Endometrium (tissue), 2 donors: Measurements from ENCODE around the gene HBA1.
"Not testable (repeated sequence)": the region's sequence is repeated elsewhere in the genome, so short reads cannot be mapped to it uniquely, and the experiment has no call there.

Experiments used
- FAIRE-seq: peaks from 2 replicates; lab custom pipeline; 2012; peaks lifted over from hg19 to GRCh38; lab: Jason Lieb, UNC
- donor health status: control.
- donor health status: control.

The HBA1 gene

DNA sequence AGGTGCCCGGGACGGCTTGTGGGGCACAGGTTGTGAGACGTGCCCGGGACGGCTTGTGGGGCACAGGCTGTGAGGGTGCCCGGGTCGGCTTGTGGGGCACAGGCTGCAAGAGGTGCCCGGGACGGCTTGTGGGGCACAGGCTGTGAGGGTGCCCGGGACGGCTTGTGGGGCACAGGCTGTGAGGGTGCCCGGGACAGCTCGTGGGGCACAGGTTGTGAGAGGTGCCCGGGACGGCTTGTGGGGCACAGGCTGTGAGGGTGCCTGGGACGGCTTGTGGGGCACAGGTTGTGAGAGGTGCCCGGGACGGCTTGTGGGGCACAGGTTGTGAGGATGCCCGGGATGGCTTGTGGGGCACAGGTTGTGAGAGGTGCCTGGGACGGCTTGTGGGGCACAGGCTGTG lies 16.2 kb upstream of the HBA1 start:
- FAIRE-seq: not testable (repeated sequence)

DNA sequence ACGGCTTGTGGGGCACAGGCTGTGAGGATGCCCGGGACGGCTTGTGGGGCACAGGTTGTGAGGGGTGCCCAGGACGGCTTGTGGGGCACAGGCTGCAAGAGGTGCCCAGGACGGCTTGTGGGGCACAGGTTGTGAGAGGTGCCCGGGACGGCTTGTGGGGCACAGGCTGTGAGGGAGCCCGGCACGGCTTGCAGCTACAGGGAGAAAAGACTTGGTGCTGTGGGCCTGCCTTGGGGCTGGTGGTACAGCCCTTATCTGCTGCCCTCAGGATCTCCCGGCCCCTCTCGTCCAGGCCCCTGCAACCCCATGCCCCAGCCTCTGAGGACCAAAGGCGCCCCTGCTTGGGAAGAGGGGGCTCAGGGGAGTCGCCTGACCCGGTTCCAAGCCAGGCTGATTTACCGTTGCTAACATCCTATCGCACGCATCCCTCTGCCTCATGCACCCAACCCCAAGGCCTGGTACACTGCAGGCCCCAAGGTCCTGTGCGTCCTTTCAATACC lies 15.7 kb upstream of the HBA1 start:
- no peak for FAIRE-seq

DNA sequence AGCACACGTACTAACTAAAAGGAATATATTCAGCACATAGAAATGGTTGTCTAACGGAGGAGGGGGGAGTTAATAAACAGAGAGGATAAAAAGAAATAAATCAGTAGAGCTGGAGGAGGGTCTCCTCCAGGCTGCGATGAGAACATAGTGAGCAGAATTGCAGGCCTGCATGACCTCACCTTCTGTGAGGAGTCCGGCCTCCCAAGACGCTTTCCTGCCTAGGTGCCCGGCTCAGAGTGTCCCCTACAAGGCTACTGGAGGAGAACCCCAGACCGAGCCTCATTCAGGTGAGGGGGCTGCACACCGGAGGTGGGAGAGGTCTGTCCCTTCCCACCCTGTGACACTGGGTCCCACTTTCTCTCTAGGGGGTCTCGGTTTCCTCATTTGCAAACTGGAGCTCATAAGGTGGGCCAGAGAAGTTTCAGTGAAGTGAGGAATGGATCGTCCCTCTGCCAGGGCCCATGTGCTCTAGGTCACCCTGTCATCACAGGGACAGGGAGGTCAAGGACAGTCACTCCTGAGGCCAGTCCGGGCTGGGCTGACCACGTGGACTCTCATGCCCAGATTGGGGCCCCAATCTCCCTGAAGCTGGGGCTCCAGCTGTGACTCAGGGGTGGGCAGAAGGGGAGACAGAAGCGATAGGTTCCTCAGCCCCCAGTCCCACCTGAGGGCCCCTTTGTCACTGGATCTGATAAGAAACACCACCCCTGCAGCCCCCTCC lies 14.0 kb upstream of the HBA1 start:
- FAIRE-seq: no peak

DNA sequence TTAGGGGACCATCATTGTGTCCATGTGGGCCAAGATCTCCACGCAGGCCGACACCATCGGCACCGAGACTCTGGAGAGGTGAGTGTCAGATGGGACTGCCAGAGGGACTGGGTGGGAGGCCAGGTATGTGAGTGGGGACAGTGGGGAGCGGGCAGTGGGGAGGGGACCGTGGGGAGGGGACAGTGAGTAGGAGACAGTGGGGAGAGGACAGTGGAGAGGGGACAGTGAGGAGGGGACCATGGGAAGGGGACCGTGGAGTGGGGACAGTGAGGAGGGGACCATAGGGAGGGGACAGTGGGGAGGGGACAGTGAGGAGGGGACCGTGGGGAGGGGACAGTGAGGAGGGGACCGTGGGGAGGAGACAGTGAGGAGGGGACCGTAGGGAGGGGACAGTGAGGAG lies 13.3 kb upstream of the HBA1 start:
- FAIRE-seq: not testable (repeated sequence)

DNA sequence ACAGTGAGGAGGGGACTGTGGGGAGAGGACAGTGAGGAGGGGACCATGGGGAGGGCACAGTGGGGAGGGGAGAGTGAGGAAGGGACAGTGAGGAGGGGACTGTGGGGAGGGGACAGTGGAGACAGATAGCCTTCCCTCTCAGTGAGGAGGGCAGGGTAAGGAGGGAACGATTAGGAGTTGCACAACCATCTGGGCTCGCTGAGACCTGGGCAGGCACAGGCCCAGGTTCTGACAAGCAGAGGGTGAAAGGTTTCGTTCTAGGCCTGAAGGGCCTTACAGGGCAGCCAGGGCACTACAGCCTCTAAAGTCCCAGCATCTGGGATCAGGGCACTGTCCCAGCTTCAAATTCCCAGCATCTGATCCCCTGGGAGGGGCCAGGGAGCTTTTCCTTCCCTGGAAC lies 12.8 kb upstream of the HBA1 start:
- FAIRE-seq: not testable (repeated sequence)

DNA sequence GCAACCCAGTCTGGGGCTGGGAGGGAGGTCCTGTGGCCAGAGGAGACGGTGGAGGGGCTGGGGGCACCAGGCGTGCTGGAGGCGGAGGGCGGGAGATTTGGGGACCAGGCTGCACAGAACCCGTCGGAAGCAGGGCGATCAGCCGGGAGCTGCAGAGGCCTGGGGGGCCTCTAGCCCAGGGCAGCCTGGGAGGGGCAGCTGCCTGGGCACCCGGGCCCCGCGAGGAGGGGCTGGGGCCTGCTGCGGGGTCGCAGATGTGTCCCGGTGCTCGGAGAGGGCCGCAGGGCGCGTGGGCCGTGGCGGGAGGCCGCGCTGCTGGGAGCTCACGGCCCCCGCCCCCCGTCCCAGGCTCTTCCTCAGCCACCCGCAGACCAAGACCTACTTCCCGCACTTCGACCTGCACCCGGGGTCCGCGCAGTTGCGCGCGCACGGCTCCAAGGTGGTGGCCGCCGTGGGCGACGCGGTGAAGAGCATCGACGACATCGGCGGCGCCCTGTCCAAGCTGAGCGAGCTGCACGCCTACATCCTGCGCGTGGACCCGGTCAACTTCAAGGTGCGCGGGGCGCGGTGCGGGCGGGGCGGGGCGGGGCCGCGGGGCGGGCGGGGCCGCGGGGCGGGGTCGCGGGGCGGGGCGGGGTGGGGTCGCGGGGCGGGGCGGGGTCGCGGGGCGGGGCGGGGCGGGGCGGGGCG lies 12.2 kb upstream of the HBA1 start:
- FAIRE-seq: not testable (repeated sequence)

DNA sequence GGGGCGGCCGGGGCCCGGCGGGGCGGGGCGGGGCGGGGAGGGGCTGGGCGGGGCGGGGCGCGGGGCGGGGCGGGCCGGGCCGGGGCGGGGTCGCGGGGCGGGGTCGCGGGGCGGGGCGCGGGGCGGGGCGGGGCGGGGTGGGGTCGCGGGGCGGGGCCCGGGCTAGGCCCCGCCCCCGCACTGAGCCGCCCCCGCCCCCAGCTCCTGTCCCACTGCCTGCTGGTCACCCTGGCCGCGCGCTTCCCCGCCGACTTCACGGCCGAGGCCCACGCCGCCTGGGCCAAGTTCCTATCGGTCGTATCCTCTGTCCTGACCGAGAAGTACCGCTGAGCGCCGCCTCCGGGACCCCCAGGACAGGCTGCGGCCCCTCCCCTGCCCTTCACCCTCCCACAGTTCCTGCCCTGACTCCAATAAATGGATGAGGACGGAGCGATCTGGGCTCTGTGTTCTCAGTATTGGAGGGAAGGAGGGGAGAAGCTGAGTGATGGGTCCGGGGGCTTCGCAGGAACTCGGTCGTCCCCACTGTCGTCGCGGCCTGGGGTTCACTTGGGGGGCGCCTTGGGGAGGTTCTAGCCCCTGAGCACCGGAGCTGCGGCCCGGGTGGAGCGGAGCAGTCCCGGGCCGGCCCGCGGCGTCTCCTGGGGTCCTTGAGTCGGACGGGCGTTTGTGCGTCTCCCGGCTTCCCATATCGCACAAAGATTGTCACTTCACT lies 11.5 kb upstream of the HBA1 start:
- no peak for FAIRE-seq

DNA sequence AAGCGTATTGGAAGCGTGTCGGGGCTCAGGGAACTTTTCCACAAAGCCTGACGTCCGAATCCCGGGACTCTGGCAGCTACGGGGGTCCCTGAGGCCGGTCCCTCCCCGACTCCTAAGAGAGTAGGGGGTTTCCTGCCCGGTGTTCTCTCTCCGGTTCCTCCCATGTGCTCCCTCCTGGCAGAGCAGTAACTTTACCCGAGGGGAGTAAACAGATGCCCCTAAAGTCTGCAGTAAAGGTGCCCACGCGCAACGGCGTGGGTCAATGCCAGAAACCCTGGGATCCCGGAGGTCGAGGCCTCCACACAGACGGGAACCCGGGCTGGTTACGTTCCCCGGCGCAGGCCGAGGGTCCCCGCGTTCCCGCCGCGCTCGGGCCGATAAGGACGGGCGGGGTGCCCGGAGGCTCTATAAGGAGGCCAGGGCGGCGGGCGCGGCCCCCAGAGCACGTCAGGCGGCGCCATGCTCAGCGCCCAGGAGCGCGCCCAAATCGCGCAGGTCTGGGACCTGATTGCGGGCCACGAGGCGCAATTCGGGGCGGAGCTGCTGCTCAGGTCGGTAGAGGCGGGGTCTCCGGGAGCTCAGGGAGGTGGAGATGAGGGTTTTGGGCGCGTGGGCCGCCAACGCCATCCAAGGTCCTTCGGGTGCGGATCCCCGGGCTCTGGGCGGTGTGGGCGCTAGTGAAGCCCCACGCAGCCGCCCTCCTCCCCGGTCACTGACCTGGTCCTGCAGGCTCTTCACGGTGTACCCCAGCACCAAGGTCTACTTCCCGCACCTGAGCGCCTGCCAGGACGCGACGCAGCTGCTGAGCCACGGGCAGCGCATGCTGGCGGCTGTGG lies 10.7 kb upstream of the HBA1 start, which contains the start of gene HBM:
TSS of gene HBM (plus strand) at position 440 of the 836 bp plus-strand sequence. CDS start at position 460, 20 bp downstream.
- FAIRE-seq: no peak

DNA sequence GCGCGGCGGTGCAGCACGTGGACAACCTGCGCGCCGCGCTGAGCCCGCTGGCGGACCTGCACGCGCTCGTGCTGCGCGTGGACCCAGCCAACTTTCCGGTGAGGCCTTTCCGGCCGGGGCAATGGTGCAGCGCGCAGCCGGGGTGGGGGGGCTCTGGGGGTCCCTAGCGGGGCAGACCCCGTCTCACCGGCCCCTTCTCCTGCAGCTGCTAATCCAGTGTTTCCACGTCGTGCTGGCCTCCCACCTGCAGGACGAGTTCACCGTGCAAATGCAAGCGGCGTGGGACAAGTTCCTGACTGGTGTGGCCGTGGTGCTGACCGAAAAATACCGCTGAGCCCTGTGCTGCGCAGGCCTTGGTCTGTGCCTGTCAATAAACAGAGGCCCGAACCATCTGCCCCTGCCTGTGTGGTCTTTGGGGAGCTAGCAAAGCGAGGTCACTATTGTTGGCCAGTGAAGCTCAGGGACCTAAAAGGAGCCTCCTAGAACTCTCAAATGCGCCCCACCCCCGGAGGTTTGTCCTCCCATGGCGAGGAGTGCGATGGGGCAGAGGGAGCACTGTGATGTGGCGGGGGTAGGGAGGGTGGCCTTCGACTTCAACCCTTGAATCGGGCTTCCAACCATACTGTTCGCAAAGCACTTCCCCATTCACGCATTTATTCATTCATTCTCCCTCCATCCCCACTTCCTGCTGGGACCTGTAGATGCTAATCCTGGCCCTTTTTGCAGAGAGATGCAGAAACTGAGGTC lies 9.9 kb upstream of the HBA1 start:
- no peak for FAIRE-seq

DNA sequence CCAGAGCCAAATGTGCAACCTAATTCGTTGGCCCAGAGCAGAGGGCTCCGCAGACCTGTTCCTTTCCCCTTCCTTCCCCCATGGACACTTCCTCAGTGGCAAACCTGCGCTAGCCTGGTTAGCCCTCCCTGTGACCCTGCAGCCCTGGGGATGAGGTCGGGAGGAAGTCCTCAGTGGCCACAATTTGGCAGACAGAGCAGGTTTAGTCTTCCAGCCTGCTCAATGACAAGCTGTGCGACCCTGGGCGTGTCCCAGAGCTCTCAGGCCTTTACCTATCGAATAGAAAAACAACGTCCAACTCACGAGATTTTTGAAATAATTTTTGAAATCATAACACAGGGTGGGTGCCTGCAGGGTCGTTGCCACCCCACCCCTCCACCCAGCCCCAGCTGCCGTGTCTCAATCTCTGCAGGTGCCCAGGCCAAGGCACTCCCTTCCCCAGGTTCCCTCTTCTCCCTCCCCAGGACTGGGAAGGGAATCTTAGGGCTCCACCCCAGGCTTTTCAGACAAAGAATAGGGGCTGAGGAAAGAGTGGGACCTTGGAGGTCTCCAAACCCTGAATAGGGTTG lies 9.3 kb upstream of the HBA1 start:
- no peak for FAIRE-seq

DNA sequence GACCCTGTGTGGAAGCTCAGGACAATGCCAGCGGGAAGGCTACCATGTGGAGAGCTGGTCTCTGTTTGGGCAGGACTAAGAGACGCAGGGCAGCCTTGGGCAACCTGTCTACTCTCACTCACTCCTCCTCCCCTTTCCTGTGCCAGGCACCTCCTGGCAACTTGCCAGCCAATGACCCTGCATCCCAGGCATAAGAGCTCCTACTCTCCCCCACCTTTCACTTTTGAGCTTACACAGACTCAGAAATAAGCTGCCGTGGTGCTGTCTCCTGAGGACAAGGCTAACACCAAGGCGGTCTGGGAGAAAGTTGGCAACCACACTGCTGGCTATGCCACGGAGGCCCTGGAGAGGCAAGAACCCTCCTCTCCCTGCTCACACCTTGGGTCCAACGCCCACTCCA lies 8.1 kb upstream of the HBA1 start:
- no peak for FAIRE-seq

DNA sequence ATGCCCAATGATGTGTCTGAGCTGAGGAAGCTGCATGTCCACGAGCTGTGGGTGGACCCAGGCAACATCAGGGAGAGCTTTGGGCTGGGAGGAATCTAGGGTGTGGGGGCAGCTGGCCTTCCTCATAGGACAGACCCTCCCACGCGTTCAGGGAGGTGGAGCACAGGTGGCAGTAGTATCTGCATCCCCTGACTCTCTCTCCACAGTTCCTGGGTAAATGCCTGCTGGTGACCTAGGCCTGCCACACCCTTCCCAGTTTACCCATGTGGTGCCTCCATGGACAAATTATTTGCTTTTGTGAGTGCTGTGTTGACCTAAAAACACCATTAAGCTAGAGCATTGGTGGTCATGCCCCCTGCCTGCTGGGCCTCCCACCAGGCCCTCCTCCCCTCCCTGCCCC lies 7.5 kb upstream of the HBA1 start:
- no peak for FAIRE-seq

DNA sequence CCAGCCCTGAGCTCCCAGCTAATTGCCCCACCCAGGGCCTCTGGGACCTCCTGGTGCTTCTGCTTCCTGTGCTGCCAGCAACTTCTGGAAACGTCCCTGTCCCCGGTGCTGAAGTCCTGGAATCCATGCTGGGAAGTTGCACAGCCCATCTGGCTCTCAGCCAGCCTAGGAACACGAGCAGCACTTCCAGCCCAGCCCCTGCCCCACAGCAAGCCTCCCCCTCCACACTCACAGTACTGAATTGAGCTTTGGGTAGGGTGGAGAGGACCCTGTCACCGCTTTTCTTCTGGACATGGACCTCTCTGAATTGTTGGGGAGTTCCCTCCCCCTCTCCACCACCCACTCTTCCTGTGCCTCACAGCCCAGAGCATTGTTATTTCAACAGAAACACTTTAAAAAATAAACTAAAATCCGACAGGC lies 6.4 kb upstream of the HBA1 start:
- not testable (repeated sequence) for FAIRE-seq

DNA sequence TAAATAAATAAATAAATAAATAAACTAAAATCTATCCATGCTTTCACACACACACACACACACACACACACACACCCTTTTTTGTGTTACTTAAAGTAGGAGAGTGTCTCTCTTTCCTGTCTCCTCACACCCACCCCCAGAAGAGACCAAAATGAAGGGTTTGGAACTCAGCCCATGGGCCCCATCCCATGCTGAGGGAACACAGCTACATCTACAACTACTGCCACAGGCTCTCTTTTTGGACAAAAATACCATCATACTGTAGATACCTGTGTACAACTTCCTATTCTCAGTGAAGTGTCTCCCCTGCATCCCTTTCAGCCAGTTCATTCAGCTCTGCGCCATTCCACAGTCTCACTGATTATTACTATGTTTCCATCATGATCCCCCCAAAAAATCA lies 5.7 kb upstream of the HBA1 start:
- FAIRE-seq: no peak

DNA sequence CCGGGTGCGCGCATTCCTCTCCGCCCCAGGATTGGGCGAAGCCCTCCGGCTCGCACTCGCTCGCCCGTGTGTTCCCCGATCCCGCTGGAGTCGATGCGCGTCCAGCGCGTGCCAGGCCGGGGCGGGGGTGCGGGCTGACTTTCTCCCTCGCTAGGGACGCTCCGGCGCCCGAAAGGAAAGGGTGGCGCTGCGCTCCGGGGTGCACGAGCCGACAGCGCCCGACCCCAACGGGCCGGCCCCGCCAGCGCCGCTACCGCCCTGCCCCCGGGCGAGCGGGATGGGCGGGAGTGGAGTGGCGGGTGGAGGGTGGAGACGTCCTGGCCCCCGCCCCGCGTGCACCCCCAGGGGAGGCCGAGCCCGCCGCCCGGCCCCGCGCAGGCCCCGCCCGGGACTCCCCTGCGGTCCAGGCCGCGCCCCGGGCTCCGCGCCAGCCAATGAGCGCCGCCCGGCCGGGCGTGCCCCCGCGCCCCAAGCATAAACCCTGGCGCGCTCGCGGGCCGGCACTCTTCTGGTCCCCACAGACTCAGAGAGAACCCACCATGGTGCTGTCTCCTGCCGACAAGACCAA lies 4.0 kb upstream of the HBA1 start, which contains the start of gene HBA2:
TSS of gene HBA2 (plus strand) at position 503 of the 568 bp plus-strand sequence. CDS start at position 540, 37 bp downstream.
- not testable (repeated sequence) for FAIRE-seq

DNA sequence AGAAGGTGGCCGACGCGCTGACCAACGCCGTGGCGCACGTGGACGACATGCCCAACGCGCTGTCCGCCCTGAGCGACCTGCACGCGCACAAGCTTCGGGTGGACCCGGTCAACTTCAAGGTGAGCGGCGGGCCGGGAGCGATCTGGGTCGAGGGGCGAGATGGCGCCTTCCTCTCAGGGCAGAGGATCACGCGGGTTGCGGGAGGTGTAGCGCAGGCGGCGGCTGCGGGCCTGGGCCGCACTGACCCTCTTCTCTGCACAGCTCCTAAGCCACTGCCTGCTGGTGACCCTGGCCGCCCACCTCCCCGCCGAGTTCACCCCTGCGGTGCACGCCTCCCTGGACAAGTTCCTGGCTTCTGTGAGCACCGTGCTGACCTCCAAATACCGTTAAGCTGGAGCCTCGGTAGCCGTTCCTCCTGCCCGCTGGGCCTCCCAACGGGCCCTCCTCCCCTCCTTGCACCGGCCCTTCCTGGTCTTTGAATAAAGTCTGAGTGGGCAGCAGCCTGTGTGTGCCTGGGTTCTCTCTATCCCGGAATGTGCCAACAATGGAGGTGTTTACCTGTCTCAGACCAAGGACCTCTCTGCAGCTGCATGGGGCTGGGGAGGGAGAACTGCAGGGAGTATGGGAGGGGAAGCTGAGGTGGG lies 3.1 kb upstream of the HBA1 start:
- FAIRE-seq: not testable (repeated sequence)

DNA sequence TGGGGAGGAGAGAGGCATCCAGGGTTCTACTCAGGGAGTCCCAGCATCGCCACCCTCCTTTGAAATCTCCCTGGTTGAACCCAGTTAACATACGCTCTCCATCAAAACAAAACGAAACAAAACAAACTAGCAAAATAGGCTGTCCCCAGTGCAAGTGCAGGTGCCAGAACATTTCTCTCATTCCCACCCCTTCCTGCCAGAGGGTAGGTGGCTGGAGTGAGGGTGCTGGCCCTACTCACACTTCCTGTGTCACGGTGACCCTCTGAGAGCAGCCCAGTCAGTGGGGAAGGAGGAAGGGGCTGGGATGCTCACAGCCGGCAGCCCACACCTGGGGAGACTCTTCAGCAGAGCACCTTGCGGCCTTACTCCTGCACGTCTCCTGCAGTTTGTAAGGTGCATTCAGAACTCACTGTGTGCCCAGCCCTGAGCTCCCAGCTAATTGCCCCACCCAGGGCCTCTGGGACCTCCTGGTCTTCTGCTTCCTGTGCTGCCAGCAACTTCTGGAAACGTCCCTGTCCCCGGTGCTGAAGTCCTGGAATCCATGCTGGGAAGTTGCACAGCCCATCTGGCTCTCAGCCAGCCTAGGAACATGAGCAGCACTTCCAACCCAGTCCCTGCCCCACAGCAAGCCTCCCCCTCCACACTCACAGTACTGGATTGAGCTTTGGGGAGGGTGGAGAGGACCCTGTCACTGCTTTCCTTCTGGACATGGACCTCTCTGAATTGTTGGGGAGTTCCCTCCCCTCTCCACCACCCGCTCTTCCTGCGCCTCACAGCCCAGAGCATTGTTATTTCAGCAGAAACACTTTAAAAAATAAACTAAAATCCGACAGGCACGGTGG lies 2.3 kb upstream of the HBA1 start:
- FAIRE-seq: not testable (repeated sequence)

DNA sequence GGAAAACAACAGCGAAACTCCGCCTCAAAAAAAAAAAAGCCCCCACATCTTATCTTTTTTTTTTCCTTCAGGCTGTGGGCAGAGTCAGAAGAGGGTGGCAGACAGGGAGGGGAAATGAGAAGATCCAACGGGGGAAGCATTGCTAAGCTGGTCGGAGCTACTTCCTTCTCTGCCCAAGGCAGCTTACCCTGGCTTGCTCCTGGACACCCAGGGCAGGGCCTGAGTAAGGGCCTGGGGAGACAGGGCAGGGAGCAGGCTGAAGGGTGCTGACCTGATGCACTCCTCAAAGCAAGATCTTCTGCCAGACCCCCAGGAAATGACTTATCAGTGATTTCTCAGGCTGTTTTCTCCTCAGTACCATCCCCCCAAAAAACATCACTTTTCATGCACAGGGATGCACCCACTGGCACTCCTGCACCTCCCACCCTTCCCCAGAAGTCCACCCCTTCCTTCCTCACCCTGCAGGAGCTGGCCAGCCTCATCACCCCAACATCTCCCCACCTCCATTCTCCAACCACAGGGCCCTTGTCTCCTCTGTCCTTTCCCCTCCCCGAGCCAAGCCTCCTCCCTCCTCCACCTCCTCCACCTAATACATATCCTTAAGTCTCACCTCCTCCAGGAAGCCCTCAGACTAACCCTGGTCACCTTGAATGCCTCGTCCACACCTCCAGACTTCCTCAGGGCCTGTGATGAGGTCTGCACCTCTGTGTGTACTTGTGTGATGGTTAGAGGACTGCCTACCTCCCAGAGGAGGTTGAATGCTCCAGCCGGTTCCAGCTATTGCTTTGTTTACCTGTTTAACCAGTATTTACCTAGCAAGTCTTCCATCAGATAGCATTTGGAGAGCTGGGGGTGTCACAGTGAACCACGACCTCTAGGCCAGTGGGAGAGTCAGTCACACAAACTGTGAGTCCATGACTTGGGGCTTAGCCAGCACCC lies 1.2 kb upstream of the HBA1 start:
- FAIRE-seq: no peak
